ENCODE measurements around the gene DNAJC18. TPM values are rescaled to one million over a fixed set of nuclear protein-coding genes. Genes with fewer than 3 reads are reported as not detected.

The DNAJC18 gene
- total and polyA plus RNA-seq, 4 donors: 0.66 to 1.8 (median 0.83) TPM

- 89% methylated on average over 15 of the region's 15 CpGs for WGBS
- Histone ChIP-seq H3K9ac (ENCODE audit: low read depth in 1 of 2, low read length in 2 of 2) (no peak overlapping the region), H3K27me3 (ENCODE audit: control insufficient read depth in 4 of 4, insufficient read depth in 4 of 4, low read length in 3 of 4) (no peaks in the 10 kb centered on the region), H3K4me3 (ENCODE audit: low read depth in 1 of 3, low read length in 3 of 3) (no peak overlapping the region), H3K36me3 (ENCODE audit: control insufficient read depth in 4 of 4, insufficient read depth in 3 of 4, low read depth in 1 of 4, low read length in 3 of 4) (peaks cover 0 to 14% (median 10%) of the 10 kb centered on the region in 4 donors), H3K9me3 (ENCODE audit: control insufficient read depth in 4 of 4, low read length in 3 of 4) (no peaks in the 10 kb centered on the region), H3K27ac (ENCODE audit: low read depth in 1 of 2, low read length in 2 of 2) (no peak overlapping the region), H3K4me1 (ENCODE audit: control insufficient read depth in 4 of 4, insufficient read depth in 4 of 4, low read length in 3 of 4) (peaks cover 13 to 29% (median 24%) of the 10 kb centered on the region in 4 donors)
- DNase-seq (ENCODE audit: low spot score): no peak
- TF ChIP-seq HNF4A (conservative IDR thresholded peaks at IDR 0.05) (no peak), FOXA2 (IDR thresholded peaks at IDR 0.05) (no peak), RXRA (IDR thresholded peaks at IDR 0.05) (no peak), REST (IDR thresholded peaks at IDR 0.05) (no peak), NR2F2 (IDR thresholded peaks at IDR 0.05) (no peak), FOXA1 (IDR thresholded peaks at IDR 0.05) (no peak), SP1 (IDR thresholded peaks at IDR 0.05) (no peak), CTCF (IDR thresholded peaks at IDR 0.05; ENCODE audit: low read depth, low read length, missing input control) (no peak)
Observed at GRCh38 chr5:139379626-139380449, 59.5 kb downstream of the DNAJC18 start.

- Histone ChIP-seq H3K4me1 (ENCODE audit: control insufficient read depth in 4 of 4, insufficient read depth in 4 of 4, low read length in 3 of 4) (peaks cover 8 to 28% (median 19%) of the 10 kb centered on the region in 4 donors), H3K4me3 (ENCODE audit: low read depth in 1 of 3, low read length in 3 of 3) (no peak overlapping the region), H3K27me3 (ENCODE audit: control insufficient read depth in 4 of 4, insufficient read depth in 4 of 4, low read length in 3 of 4) (no peaks in the 10 kb centered on the region), H3K27ac (ENCODE audit: low read depth in 1 of 2, low read length in 2 of 2) (no peak overlapping the region), H3K9ac (ENCODE audit: low read depth in 1 of 2, low read length in 2 of 2) (no peak overlapping the region), H3K9me3 (ENCODE audit: control insufficient read depth in 4 of 4, low read length in 3 of 4) (no peaks in the 10 kb centered on the region), H3K36me3 (ENCODE audit: control insufficient read depth in 4 of 4, insufficient read depth in 3 of 4, low read depth in 1 of 4, low read length in 3 of 4) (peaks cover 0 to 14% (median 10%) of the 10 kb centered on the region in 4 donors)
- DNase-seq (ENCODE audit: low spot score): no peak
- 91% methylated on average over 13 of the region's 13 CpGs for WGBS
- TF ChIP-seq HNF4G (IDR thresholded peaks at IDR 0.05): no peak
- TF ChIP-seq FOXA2 (IDR thresholded peaks at IDR 0.05): no peak
- TF ChIP-seq HNF4A (conservative IDR thresholded peaks at IDR 0.05): no peak
- no peak for TF ChIP-seq CTCF (IDR thresholded peaks at IDR 0.05; ENCODE audit: low read depth, low read length, missing input control)
- no peak for TF ChIP-seq ZBTB33 (IDR thresholded peaks at IDR 0.05)
- no peak for TF ChIP-seq EGR1 (IDR thresholded peaks at IDR 0.05; ENCODE audit: low read depth in 2 of 2)
- TF ChIP-seq FOXA1 (IDR thresholded peaks at IDR 0.05): no peak
- TF ChIP-seq YY1 (IDR thresholded peaks at IDR 0.05): no peak
- TF ChIP-seq RAD21 (IDR thresholded peaks at IDR 0.05): no peak
- TF ChIP-seq NR2F2 (IDR thresholded peaks at IDR 0.05): no peak
- TF ChIP-seq, protein P1, sequence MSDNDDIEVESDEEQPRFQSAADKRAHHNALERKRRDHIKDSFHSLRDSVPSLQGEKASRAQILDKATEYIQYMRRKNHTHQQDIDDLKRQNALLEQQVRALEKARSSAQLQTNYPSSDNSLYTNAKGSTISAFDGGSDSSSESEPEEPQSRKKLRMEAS (IDR thresholded peaks at IDR 0.05): no peak
- no peak for TF ChIP-seq RXRA (IDR thresholded peaks at IDR 0.05)
- TF ChIP-seq, protein P2, sequence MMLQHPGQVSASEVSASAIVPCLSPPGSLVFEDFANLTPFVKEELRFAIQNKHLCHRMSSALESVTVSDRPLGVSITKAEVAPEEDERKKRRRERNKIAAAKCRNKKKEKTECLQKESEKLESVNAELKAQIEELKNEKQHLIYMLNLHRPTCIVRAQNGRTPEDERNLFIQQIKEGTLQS (IDR thresholded peaks at IDR 0.05): no peak
Observed at GRCh38 chr5:139378941-139379361, 60.4 kb downstream of the DNAJC18 start.

All from liver (tissue), 9 donors.